ENCODE measurements around the gene OR7G2.

Gene OR7G2

DNA sequence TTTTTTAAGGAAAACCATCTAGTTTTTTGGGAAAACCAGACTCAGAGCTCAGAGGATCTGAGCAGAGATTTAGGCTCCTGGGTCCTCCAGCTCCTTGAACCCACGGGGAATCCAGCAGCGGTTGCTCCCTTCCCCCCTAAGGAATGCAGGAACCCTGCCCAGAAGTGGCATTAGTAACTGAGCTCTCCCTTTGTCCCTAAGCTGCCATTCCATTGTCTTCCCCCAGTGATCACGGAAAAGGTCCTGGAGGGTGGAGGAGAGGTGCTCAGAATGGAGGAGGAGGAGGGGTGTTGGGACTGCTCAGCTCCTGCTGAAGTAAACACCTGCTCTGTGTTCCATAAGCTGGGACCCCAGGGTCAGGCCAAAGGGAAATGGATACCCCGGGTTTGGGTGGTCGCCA is 37.2 kb downstream of the OR7G2 start:
- Histone ChIP-seq H3K4me3 (ENCODE audit: low read depth, low read length) (no peak overlapping the region), H3K9me3 (no peaks in the 10 kb centered on the region), H3K36me3 (no peaks in the 10 kb centered on the region), H3K4me1 (no peaks in the 10 kb centered on the region), H3K27me3 (no peaks in the 10 kb centered on the region)
- TF ChIP-seq, protein P1, sequence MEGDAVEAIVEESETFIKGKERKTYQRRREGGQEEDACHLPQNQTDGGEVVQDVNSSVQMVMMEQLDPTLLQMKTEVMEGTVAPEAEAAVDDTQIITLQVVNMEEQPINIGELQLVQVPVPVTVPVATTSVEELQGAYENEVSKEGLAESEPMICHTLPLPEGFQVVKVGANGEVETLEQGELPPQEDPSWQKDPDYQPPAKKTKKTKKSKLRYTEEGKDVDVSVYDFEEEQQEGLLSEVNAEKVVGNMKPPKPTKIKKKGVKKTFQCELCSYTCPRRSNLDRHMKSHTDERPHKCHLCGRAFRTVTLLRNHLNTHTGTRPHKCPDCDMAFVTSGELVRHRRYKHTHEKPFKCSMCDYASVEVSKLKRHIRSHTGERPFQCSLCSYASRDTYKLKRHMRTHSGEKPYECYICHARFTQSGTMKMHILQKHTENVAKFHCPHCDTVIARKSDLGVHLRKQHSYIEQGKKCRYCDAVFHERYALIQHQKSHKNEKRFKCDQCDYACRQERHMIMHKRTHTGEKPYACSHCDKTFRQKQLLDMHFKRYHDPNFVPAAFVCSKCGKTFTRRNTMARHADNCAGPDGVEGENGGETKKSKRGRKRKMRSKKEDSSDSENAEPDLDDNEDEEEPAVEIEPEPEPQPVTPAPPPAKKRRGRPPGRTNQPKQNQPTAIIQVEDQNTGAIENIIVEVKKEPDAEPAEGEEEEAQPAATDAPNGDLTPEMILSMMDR (IDR thresholded peaks at IDR 0.05; ENCODE audit: low read depth, low read length): no peak
- no peak for DNase-seq

DNA sequence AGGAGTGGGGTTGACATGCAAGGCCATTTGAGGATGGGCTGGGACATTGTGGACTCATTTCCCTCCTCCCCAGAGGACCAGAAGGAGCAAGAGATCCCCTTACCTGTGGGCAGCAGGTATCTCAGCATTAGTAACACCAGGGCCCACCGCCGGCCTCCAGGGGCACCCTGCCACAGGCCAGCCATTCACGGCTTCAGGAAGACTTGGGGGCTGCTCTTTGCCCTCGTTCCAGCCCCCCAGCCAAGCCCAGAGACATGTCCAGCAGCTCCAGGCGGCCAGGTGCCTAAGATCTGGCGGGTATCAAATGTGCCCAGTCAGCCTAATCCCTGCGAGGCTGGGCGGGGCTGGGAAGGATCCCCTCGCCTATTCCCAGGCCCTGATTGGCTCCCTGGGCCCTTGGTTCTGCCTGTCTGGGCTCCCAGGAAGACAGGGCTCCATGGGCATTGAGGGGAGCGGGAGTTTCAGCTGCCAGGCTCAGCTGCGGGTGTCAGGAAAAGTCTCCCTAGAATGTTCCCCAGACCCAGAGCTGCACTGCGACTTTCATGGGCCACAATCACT is 41.7 kb downstream of the OR7G2 start:
- Histone ChIP-seq H3K9me3 (no peaks in the 10 kb centered on the region), H3K27me3 (no peaks in the 10 kb centered on the region), H3K4me3 (ENCODE audit: low read depth, low read length) (no peak overlapping the region), H3K36me3 (no peaks in the 10 kb centered on the region), H3K4me1 (no peaks in the 10 kb centered on the region)
- TF ChIP-seq, protein P1 (IDR thresholded peaks at IDR 0.05; ENCODE audit: low read depth, low read length): no peak
- DNase-seq: no peak

DNA sequence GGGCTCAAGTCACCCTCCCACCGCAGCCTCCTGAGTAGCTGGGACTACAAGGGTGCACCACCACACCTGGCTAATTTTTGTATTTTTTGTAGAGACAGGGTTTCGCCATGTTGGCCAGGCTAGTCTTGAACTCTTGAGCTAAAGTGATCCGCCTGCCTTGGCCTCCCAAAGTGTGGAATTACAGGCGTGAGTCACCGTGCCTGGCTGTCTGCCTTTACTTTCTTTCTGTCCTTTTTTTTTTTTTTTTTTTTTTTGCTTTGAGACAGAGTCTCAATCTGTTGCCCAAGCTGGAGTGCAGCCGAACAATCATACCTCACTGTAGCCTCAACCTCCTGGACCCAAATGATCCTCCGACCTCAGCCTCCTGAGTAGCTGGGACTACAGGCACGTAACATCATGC is 45.4 kb downstream of the OR7G2 start:
- Histone ChIP-seq H3K4me1 (no peaks in the 10 kb centered on the region), H3K4me3 (ENCODE audit: low read depth, low read length) (no peak overlapping the region), H3K36me3 (no peaks in the 10 kb centered on the region), H3K27me3 (no peaks in the 10 kb centered on the region), H3K9me3 (no peaks in the 10 kb centered on the region)
- no peak for DNase-seq
- TF ChIP-seq, protein P1 (IDR thresholded peaks at IDR 0.05; ENCODE audit: low read depth, low read length): no peak

DNA sequence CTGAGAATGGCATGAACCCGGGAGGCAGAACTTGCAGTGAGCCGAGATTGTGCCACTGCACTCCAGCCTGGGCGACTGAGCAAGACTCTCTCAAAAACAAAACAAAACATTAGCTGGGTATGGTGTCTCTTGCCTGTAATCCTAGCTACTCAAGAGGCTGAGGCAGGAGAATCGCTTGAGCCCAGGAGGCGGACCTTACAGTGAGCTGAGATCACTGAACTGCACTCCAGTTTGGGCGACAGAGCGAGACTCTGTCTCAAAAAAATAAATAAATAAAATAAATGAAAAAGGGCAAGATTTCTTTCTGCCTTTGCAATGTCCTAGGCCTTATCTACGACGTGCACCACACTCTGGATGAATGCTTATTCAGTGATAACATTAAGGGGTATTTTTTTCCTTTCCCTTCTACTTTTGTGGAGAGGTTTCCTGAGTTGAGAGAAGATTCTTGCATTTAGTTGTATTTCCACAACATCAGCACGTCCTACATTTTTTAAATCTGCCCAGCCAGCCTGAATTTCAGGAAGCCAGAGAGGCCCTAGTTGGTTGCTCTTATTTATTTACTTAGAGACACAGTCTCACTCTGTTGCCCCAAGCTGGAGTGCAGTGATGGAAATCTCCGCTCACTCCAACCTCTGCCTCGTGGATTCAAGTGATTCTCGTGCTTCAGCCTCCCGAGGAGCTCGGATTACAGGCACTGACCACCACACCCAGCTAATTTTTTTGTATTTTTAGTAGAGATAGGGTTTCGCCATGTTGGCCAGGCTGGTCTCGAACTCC is 46.5 kb downstream of the OR7G2 start:
- no peaks in the 10 kb centered on the region for H3K4me1 ChIP-seq
- no peaks in the 10 kb centered on the region for H3K36me3 ChIP-seq
- no peaks in the 10 kb centered on the region for H3K9me3 ChIP-seq
- TF ChIP-seq, protein P1 (IDR thresholded peaks at IDR 0.05; ENCODE audit: low read depth, low read length): no peak
- DNase-seq: no peak
- H3K27me3 ChIP-seq: no peaks in the 10 kb centered on the region
- H3K4me3 ChIP-seq (ENCODE audit: low read depth, low read length): no peak overlapping the region

DNA sequence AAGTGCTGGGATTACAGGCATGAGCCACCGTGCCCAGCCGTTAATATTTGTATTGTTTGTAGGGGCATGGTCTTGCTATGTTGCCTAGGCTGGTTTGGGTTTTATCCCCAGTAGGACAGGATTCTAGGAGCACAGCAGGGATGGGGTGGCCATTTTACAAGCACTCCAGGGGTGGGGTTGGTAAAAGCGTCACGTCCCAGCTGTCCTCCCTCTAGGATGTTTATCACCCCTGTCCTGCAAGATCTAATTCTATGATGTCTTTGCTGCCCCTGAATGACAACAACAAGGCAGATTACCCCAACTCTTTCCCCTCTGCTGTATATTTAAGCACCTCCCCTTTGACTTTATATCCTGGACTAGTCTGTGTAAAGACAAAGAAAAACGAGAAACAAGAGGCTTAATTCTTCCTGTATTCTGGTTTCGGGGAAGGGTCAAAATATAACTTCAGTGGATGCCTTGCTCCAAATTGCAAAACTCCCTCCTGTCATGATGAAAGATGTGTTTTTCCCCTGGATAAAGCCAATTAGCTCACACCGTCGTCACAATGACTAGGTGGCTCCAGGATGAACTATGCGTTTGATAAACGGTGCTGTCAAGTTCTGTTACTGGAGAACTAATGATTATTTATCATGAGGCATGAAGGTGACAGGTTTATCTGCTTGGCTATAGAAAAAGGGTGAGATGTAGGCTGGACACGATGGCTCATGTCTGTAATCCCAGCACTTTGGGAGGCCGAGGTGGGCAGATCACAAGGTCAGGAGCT is 48.2 kb downstream of the OR7G2 start:
- H3K9me3 ChIP-seq: no peaks in the 10 kb centered on the region
- H3K4me3 ChIP-seq (ENCODE audit: low read depth, low read length): no peak overlapping the region
- H3K4me1 ChIP-seq: no peaks in the 10 kb centered on the region
- H3K36me3 ChIP-seq: no peaks in the 10 kb centered on the region
- no peaks in the 10 kb centered on the region for H3K27me3 ChIP-seq
- TF ChIP-seq, protein P1 (IDR thresholded peaks at IDR 0.05; ENCODE audit: low read depth, low read length): no peak
- DNase-seq: no peak
